SH-SY5Y (cell line): ENCODE results near the gene MMP25.

Experiments
- GATA2 ChIP-seq: IDR thresholded peaks from 2 replicates; pipeline ENCODE4 v1.6.1; 2011; ENCODE audit warnings: mild to moderate bottlenecking, low read depth, low read length
- GATA3 ChIP-seq: IDR thresholded peaks from 2 replicates; pipeline ENCODE4 v1.6.1; 2011; ENCODE audit warnings: low read depth, mild to moderate bottlenecking, low read length, moderate library complexity

DNA sequence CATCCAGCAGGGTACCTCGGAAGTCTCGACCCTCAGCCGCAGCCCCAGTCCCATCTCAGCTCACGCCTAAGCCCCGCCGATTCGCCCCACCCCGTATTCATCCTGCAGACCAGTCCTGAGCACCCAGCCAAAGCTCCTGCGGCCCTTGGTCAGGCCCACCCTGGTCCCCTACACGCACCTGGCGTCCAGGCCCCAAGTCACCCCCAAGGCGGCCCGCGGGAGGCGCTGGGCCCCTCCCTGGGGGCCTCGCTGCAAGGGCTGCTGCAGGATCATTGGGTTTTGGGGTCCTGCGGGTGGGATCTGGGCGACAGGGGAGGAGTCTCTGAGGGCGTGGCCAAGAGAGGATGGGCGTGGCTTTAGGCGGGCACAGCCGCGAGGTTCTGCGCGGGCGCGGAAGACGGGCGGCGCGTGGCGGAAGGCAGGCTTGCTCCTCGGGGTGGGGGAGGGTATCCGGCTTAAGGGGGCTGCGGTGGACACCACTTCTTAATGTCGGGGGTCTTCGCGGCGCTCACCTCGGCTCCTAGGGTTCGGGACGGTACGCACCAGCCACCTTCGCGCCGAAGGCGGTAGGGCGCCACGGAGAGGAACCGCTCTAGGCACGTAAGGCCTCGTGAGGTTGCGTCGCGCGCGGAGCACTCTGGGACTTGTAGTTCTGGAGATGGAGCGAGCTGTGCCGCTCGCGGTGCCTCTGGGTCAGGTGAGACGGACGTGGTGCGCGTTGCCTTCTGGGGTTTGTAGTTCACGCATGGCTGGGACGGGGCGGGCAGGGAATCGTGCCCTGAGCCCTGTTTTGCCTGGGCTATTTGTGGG, 22.5 kb upstream of the MMP25 start, which contains the start of the genes HCFC1R1 and THOC6:
- TF ChIP-seq GATA2: no peak
- TF ChIP-seq GATA3: no peak
